GM10847 (cell line): Measurements from ENCODE around the gene HOTAIR.

Experiments used
- POLR2A ChIP-seq: IDR thresholded peaks from 2 replicates; pipeline ENCODE4 v1.6.1; 2011; ENCODE audit not compliant: insufficient read length; ENCODE audit errors: extremely low read depth

The HOTAIR gene

GRCh38 chr12:54004841-54005530 is 30.2 kb upstream of the HOTAIR start:
- no peak for TF ChIP-seq POLR2A

GRCh38 chr12:54004063-54004840 is 29.5 kb upstream of the HOTAIR start:
- TF ChIP-seq POLR2A, result no peak

GRCh38 chr12:54003625-54004024 is 28.9 kb upstream of the HOTAIR start:
- TF ChIP-seq POLR2A, result no peak

GRCh38 chr12:54002915-54003389 is 28.2 kb upstream of the HOTAIR start:
- no peak for TF ChIP-seq POLR2A

GRCh38 chr12:54002278-54002914 is 27.6 kb upstream of the HOTAIR start:
- no peak for TF ChIP-seq POLR2A

- TF ChIP-seq POLR2A, result no peak
These were observed 26.8 kb upstream of the HOTAIR start for GRCh38 chr12:54001283-54002187.

GRCh38 chr12:54000116-54001114 is 25.7 kb upstream of the HOTAIR start, which contains the start of gene HOXC9:
TSS of gene HOXC9 (plus strand) at chr12:54000161. CDS start at chr12:54000189, 28 bp downstream.
- no peak for TF ChIP-seq POLR2A

- TF ChIP-seq POLR2A, result no peak
These were observed 24.9 kb upstream of the HOTAIR start for GRCh38 chr12:53999559-54000115.

GRCh38 chr12:53998900-53999236 is 24.1 kb upstream of the HOTAIR start:
- TF ChIP-seq POLR2A, result no peak

- TF ChIP-seq POLR2A, result no peak
These were observed 23.6 kb upstream of the HOTAIR start for GRCh38 chr12:53998110-53998899.

GRCh38 chr12:53997204-53998109 is 22.7 kb upstream of the HOTAIR start:
- TF ChIP-seq POLR2A, result no peak
